Measurements from ENCODE around the gene CPZ. TPM values are rescaled to one million over a fixed set of nuclear protein-coding genes. Genes with fewer than 3 reads are reported as not detected.

The CPZ gene
- total RNA-seq, 1 experiment from 2014 or later: 26.9 TPM

DNA sequence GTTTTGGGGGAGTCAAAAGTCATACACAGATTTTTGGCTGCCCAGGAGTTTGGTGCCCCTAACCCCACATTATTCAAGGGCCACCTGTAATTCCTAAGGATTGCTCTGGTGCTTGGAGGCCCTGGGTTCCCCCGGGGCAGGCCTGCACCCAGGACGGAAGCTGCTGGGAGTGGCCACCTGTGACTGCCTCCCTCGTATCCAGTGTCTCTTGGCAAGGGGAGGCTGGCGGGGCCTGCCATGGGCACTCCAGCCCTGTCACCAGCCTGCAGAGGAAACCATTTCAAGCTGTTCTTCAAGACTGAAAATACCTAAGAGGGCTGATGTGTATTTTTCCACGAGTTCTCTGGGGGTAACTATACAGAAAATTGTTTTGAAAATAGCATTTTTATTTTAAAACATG, 36.8 kb upstream of the CPZ start:
- DNase-seq (ENCODE audit: low spot score) (no peak), ATAC-seq (no peak)
- Mint-ChIP-seq H3K9me3 (no peaks in the 10 kb centered on the region), H3K4me1 (peaks cover 9% of the 10 kb centered on the region; the same call in 1 of the 2 replicates), H3K36me3 (no peaks in the 10 kb centered on the region), H3K4me3 (no peak overlapping the region), H3K27me3 (ENCODE audit: low read depth) (no peaks in the 10 kb centered on the region), H3K27ac (no peak overlapping the region)
- ChIA-PET POLR2A (no interaction called here), CTCF (no interaction called here)
- TF ChIP-seq ATF1 (CRISPR knock-in tag; IDR thresholded peaks at IDR 0.05) (no peak), ESRRA (CRISPR knock-in tag; IDR thresholded peaks at IDR 0.05; ENCODE audit: borderline replicate concordance) (no peak), CREM (CRISPR knock-in tag; IDR thresholded peaks at IDR 0.05) (no peak), EMX1 (CRISPR knock-in tag; IDR thresholded peaks at IDR 0.05) (no peak), ERG (CRISPR knock-in tag; IDR thresholded peaks at IDR 0.05) (no peak), STAT6 (CRISPR knock-in tag; conservative IDR thresholded peaks at IDR 0.05; ENCODE audit: low read depth) (no peak), ZNF138 (CRISPR knock-in tag; conservative IDR thresholded peaks at IDR 0.05) (no peak), TEAD1 (CRISPR knock-in tag; IDR thresholded peaks at IDR 0.05) (no peak), ARID4B (CRISPR knock-in tag; IDR thresholded peaks at IDR 0.05; ENCODE audit: borderline replicate concordance) (no peak), HMGA2 (CRISPR knock-in tag; IDR thresholded peaks at IDR 0.05) (no peak), TEAD4 (CRISPR knock-in tag; IDR thresholded peaks at IDR 0.05) (no peak), SOX15 (CRISPR knock-in tag; IDR thresholded peaks at IDR 0.05) (no peak), FOXJ3 (CRISPR knock-in tag; IDR thresholded peaks at IDR 0.05; ENCODE audit: borderline replicate concordance) (no peak), ATF3 (CRISPR knock-in tag; conservative IDR thresholded peaks at IDR 0.05) (no peak), ZNF219 (CRISPR knock-in tag; IDR thresholded peaks at IDR 0.05; ENCODE audit: borderline replicate concordance) (no peak), ZNF263 (CRISPR knock-in tag; IDR thresholded peaks at IDR 0.05; ENCODE audit: low read depth) (no peak), PRDM15 (CRISPR knock-in tag; IDR thresholded peaks at IDR 0.05) (no peak)
- TF ChIP-seq, protein P1, sequence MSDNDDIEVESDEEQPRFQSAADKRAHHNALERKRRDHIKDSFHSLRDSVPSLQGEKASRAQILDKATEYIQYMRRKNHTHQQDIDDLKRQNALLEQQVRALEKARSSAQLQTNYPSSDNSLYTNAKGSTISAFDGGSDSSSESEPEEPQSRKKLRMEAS (CRISPR knock-in tag; IDR thresholded peaks at IDR 0.05): no peak
